Thymus (tissue), 11 donors: ENCODE data around the gene VDR. TPM values are rescaled to one million over a fixed set of nuclear protein-coding genes. Genes with fewer than 3 reads are reported as not detected.
A peak's percentile ranks its signal among the peaks of the same experiment; 100 is the strongest.

Source experiments
- DNase-seq, 9 donors: peaks; one replicate each; pipeline ENCODE4 v3.0.0-alpha.2; 2013; ENCODE audit warnings: low spot score in 9 of 9, low read depth in 6 of 9, missing footprints in 1 of 9
- H3K27ac ChIP-seq, 2 donors: one replicate each; pipeline ENCODE4 v1.5.1; 2013; ENCODE audit warnings: control low read depth in 1 of 2, low read depth in 1 of 2, low read length in 1 of 2, mild to moderate bottlenecking in 1 of 2, moderate library complexity in 1 of 2
- H3K27me3 ChIP-seq, 2 donors: one replicate each; pipeline ENCODE4 v1.5.1; 2013; ENCODE audit warnings: low read length in 1 of 2; ENCODE audit not compliant: control insufficient read depth in 2 of 2, insufficient read depth in 1 of 2
- H3K36me3 ChIP-seq, 2 donors: one replicate each; pipeline ENCODE4 v1.5.1; 2013; ENCODE audit warnings: low read length in 1 of 2, mild to moderate bottlenecking in 1 of 2, moderate library complexity in 1 of 2; ENCODE audit not compliant: control insufficient read depth in 2 of 2, insufficient read depth in 2 of 2
- H3K4me1 ChIP-seq, 2 donors: one replicate each; pipeline ENCODE4 v1.5.1; 2013; ENCODE audit warnings: low read length in 2 of 2; ENCODE audit not compliant: control insufficient read depth in 2 of 2, insufficient read depth in 2 of 2
- H3K4me3 ChIP-seq, 2 donors: one replicate each; pipeline ENCODE4 v1.5.1; 2013; ENCODE audit warnings: low read length in 2 of 2, control low read depth in 1 of 2, mild to moderate bottlenecking in 1 of 2
- H3K9me3 ChIP-seq, 2 donors: one replicate each; pipeline ENCODE4 v1.5.1; 2013; ENCODE audit warnings: low read length in 1 of 2, mild to moderate bottlenecking in 1 of 2; ENCODE audit not compliant: control insufficient read depth in 2 of 2, insufficient read depth in 1 of 2
- WGBS: extraction: QIAGEN DNeasy Blood & Tissue Kit; methylation state at CpG from one replicate; pipeline ENCODE4 v1.1.7; 2013; 5-methylcytosine and 5-hydroxymethylcytosine counted together
- polyA plus RNA-seq: library from polyadenylated mRNA; stranded (reverse); fragments of 200-250 nt; gene quantifications from one replicate; pipeline ENCODE4 v1.2.3, GENCODE V29; 2013
- total RNA-seq: library from RNA; stranded (reverse); fragments of 120-200 nt; gene quantifications from one replicate; pipeline ENCODE4 v1.2.4, GENCODE V29; 2013
- donor health status: healthy.

Gene VDR
- total and polyA plus RNA-seq, 2 donors: 1.5 to 3.8 TPM

DNA sequence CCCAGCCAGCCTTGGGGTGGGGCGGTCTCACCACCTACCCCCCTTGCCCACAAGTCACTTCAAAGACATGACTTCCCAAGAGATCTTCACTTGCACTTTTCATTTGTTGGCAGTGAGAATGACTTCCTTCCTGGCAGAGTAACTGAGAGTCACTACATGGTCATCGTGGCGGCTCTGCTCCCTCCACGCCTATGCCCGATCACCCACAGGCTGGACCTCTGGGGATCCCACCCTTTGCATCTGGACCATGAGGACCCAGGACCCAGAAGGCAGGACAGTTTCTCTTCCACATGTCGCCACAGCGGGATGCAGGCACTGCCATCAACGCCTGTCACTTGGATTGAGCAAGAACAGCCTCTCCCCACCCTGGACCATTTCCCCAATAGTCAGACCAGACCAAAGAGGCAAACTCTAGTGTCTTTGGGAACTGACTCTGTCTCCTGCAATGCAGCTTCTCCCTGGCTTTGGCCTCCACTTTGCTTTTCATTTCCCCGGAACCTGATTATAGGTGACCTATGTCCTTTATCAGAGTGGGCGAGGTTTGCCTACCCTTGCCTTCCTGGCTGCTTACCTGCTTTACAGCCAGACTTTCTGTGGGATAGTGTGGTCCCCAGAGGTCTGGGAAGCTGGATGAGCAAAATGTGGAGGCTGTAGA is 3.6 kb downstream of the VDR start:
- Histone ChIP-seq H3K4me1 (peaks cover 16 to 33% of the 10 kb centered on the region in 2 donors), H3K9me3 (peaks cover 0 to 8% of the 10 kb centered on the region in 2 donors), H3K27ac (no peak overlapping the region), H3K4me3 (no peak overlapping the region), H3K36me3 (no peaks in the 10 kb centered on the region), H3K27me3 (peaks cover 19 to 53% of the 10 kb centered on the region in 2 donors)
- peak in 1 of 9 donors; percentile 28 for DNase-seq
- WGBS: 80% methylated on average over 10 of the region's 10 CpGs

- H3K4me1 ChIP-seq: peaks cover 16 to 32% of the 10 kb centered on the region in 2 donors
- H3K27ac ChIP-seq: no peak overlapping the region
- WGBS: 50% methylated on average over 8 of the region's 8 CpGs
- H3K36me3 ChIP-seq: no peaks in the 10 kb centered on the region
- H3K27me3 ChIP-seq: peaks cover 11 to 48% of the 10 kb centered on the region in 2 donors
- peak in 1 of 9 donors; percentile 43 for DNase-seq
- peaks cover 0 to 8% of the 10 kb centered on the region in 2 donors for H3K9me3 ChIP-seq
- H3K4me3 ChIP-seq: no peak overlapping the region
These were observed 4.4 kb downstream of the VDR start for GRCh38 chr12:47900131-47901062.

GRCh38 chr12:47899466-47899865 is 5.3 kb downstream of the VDR start:
- Histone ChIP-seq H3K27ac (no peak overlapping the region), H3K4me1 (peaks cover 8 to 23% of the 10 kb centered on the region in 2 donors), H3K36me3 (no peaks in the 10 kb centered on the region), H3K9me3 (peaks cover 0 to 3% of the 10 kb centered on the region in 2 donors), H3K27me3 (peaks cover 2 to 42% of the 10 kb centered on the region in 2 donors), H3K4me3 (no peak overlapping the region)
- 78% methylated on average over 5 of the region's 5 CpGs for WGBS
- DNase-seq: no peak

DNA sequence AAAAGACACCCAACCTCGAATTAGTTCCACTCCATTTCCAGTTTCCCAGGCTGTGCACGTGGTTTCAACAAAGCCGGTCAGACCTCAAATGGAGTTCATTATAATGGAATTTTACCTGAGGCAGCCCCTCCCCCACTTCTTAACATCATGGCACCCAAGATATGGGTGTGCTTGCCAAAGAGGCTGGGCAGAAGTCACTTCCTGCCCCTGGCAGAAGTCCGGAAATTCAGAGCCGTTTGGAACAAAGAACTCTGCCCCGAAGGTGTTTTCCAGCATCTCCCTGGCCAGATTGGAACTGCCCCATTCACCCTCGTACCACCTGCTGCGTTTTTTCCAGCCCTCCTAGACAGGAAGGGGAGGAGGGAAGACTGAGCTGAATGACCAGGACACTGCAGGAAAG is 8.2 kb downstream of the VDR start:
- H3K9me3 ChIP-seq: peaks cover 0 to 3% of the 10 kb centered on the region in 2 donors
- peaks cover 0 to 21% of the 10 kb centered on the region in 2 donors for H3K4me1 ChIP-seq
- H3K27ac ChIP-seq: no peak overlapping the region
- H3K36me3 ChIP-seq: no peaks in the 10 kb centered on the region
- 57% methylated on average over 8 of the region's 8 CpGs for WGBS
- DNase-seq: no peak
- H3K4me3 ChIP-seq: no peak overlapping the region
- peaks cover 0 to 14% of the 10 kb centered on the region in 2 donors for H3K27me3 ChIP-seq

DNA sequence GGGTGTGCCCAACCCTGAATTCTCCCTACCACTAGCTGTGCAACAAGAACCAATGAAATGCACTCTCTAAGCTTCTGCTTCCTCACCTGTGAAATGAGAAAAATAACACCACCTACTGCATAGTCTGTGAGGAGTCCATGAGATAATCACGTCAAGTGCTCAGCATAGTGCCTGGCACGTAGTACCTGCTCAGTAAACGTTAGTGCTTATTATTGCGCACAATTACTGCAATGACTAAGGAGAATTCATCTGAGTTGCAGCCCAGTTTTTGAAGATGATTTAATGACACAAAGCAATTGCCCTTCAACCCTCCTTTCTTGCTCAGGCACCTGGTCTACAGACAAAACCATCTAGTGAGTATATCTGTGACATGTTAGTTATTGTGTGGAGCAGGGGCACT is 8.8 kb downstream of the VDR start:
- peaks cover 0 to 19% of the 10 kb centered on the region in 2 donors for H3K4me1 ChIP-seq
- peaks cover 0 to 8% of the 10 kb centered on the region in 2 donors for H3K27me3 ChIP-seq
- DNase-seq: no peak
- no peaks in the 10 kb centered on the region for H3K36me3 ChIP-seq
- WGBS: 95% methylated on average over 4 of the region's 4 CpGs
- H3K4me3 ChIP-seq: no peak overlapping the region
- H3K27ac ChIP-seq: no peak overlapping the region
- peaks cover 0 to 3% of the 10 kb centered on the region in 2 donors for H3K9me3 ChIP-seq

GRCh38 chr12:47894652-47895051 is 10.1 kb downstream of the VDR start:
- Histone ChIP-seq H3K27ac (no peak overlapping the region), H3K9me3 (peaks cover 0 to 3% of the 10 kb centered on the region in 2 donors), H3K4me3 (no peak overlapping the region), H3K27me3 (peaks cover 0 to 8% of the 10 kb centered on the region in 2 donors), H3K36me3 (no peaks in the 10 kb centered on the region), H3K4me1 (peaks cover 0 to 9% of the 10 kb centered on the region in 2 donors)
- DNase-seq: no peak
- 96% methylated on average over 6 of the region's 6 CpGs for WGBS

DNA sequence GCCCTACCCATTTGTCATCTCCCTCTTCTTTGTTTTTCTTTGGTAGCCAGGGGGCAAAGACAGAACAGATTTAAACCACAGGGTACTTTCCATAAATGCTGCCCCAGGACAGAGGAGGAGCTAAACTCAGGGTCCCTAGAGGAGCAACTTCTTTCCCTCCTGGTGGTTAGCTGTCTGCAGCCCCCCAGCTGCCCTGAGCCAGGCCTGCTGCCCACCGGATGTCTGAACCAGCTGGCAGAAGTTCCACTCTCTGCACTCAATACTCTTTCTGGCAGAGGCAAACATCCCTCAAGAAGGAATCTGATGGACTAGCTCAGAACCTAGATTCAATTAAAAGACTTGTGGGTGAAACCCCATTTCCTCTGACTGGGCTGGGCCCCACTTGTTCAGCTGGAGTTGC is 10.7 kb downstream of the VDR start:
- 65% methylated on average over 1 of the region's 1 CpG for WGBS
- Histone ChIP-seq H3K27ac (no peak overlapping the region), H3K4me1 (peaks cover 0 to 9% of the 10 kb centered on the region in 2 donors), H3K4me3 (no peak overlapping the region), H3K36me3 (no peaks in the 10 kb centered on the region), H3K9me3 (peaks cover 0 to 3% of the 10 kb centered on the region in 2 donors), H3K27me3 (peaks cover 0 to 8% of the 10 kb centered on the region in 2 donors)
- no peak for DNase-seq

DNA sequence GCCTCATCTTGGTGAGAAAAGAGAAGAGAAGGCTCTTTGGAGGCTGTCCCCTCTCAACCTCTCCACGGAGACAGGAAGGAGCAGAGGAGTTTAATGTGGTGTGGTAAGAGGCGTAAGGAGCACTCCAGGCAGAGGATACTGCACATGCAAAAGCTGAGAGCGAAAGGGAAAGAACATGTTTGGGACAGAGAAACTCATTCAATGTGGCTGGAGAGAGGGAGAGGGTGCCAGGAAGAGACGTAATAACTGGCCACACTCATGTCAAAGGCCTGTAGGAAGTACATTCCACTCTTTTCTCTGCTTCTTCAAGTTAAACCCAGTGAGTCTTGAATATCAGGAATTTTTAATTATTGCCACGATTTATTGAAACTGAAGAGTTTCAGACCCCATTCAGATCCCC is 12.0 kb downstream of the VDR start:
- no peak for DNase-seq
- 76% methylated on average over 5 of the region's 5 CpGs for WGBS
- Histone ChIP-seq H3K27ac (no peak overlapping the region), H3K4me3 (no peak overlapping the region), H3K36me3 (no peaks in the 10 kb centered on the region), H3K9me3 (peaks cover 0 to 3% of the 10 kb centered on the region in 2 donors), H3K4me1 (peaks cover 0 to 11% of the 10 kb centered on the region in 2 donors), H3K27me3 (peaks cover 0 to 8% of the 10 kb centered on the region in 2 donors)

GRCh38 chr12:47891356-47891755 is 13.4 kb downstream of the VDR start:
- Histone ChIP-seq H3K36me3 (no peaks in the 10 kb centered on the region), H3K9me3 (no peaks in the 10 kb centered on the region), H3K27ac (no peak overlapping the region), H3K4me1 (peaks cover 0 to 11% of the 10 kb centered on the region in 2 donors), H3K27me3 (peaks cover 0 to 6% of the 10 kb centered on the region in 2 donors), H3K4me3 (no peak overlapping the region)
- WGBS: 59% methylated on average over 3 of the region's 3 CpGs
- DNase-seq: no peak
